Measurements from ENCODE around the gene SLAMF9.

SLAMF9 gene

DNA sequence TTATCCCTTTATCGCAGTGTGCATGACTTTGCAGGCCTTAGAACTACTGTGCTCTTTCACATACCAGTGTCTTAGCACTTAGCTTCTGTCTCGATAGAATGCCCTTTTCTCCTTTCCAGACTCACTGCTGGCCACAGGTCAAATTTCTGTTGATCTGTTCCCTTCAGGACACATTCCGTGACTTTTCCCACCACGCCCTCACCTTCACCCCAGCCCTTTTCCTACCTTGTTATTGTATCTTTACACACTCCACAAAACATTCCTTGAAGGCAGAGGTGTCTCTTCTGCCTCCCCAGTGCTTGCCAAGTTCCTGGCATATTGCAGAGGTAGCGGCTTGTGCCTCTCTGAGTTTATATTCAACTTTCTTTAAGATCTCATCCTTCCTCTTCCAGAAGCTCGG, 4.9 kb downstream of the SLAMF9 start:
- H3K9me3 ChIP-seq (replicated peaks; ENCODE audit: insufficient read depth, low read length): no peaks in the 10 kb centered on the region
- H3K4me2 ChIP-seq (ENCODE audit: low read depth, low read length): no peak overlapping the region
- H3K9me2 ChIP-seq (replicated peaks; ENCODE audit: insufficient read depth, low read length): no peaks in the 10 kb centered on the region
- no peaks in the 10 kb centered on the region for H3K36me3 ChIP-seq (replicated peaks; ENCODE audit: insufficient read depth, low read length)
- H3K9ac ChIP-seq (ENCODE audit: low read length): no peak overlapping the region
- no peak overlapping the region for H2AFZ ChIP-seq (ENCODE audit: low read length)
- no peak overlapping the region for H3K4me3 ChIP-seq (ENCODE audit: low read length)
- H3K79me2 ChIP-seq (ENCODE audit: low read length): no peaks in the 10 kb centered on the region
- H4K20me1 ChIP-seq (ENCODE audit: insufficient read depth, low read length): no peaks in the 10 kb centered on the region
- TF ChIP-seq, protein P1, sequence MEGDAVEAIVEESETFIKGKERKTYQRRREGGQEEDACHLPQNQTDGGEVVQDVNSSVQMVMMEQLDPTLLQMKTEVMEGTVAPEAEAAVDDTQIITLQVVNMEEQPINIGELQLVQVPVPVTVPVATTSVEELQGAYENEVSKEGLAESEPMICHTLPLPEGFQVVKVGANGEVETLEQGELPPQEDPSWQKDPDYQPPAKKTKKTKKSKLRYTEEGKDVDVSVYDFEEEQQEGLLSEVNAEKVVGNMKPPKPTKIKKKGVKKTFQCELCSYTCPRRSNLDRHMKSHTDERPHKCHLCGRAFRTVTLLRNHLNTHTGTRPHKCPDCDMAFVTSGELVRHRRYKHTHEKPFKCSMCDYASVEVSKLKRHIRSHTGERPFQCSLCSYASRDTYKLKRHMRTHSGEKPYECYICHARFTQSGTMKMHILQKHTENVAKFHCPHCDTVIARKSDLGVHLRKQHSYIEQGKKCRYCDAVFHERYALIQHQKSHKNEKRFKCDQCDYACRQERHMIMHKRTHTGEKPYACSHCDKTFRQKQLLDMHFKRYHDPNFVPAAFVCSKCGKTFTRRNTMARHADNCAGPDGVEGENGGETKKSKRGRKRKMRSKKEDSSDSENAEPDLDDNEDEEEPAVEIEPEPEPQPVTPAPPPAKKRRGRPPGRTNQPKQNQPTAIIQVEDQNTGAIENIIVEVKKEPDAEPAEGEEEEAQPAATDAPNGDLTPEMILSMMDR (IDR thresholded peaks at IDR 0.05; ENCODE audit: low read length): no peak
- TF ChIP-seq EZH2 (optimal IDR thresholded peaks at IDR 0.05; ENCODE audit: low read depth, low read length) (no peak), EZH2phosphoT487 (IDR thresholded peaks at IDR 0.05; ENCODE audit: low read length) (no peak)
- H3F3A ChIP-seq (ENCODE audit: insufficient read depth, low read length): 0 out of 2 replicates have a peak, but pooled peaks cover 2% of the 10 kb centered on the region
- no peak overlapping the region for H3K27ac ChIP-seq (ENCODE audit: low read length)
- H3K27me3 ChIP-seq (replicated peaks; ENCODE audit: insufficient read depth, low read length): peaks cover 34% of the 10 kb centered on the region
- H3K4me1 ChIP-seq (ENCODE audit: low read length): no peaks in the 10 kb centered on the region
- no peak for DNase-seq

GRCh38 chr1:159947942-159948341, 6.1 kb downstream of the SLAMF9 start:
- DNase-seq: no peak
- no peak overlapping the region for H3K4me3 ChIP-seq (ENCODE audit: low read length)
- no peaks in the 10 kb centered on the region for H3K9me2 ChIP-seq (replicated peaks; ENCODE audit: insufficient read depth, low read length)
- H3K4me2 ChIP-seq (ENCODE audit: low read depth, low read length): no peak overlapping the region
- no peaks in the 10 kb centered on the region for H3K4me1 ChIP-seq (ENCODE audit: low read length)
- no peaks in the 10 kb centered on the region for H3K9me3 ChIP-seq (replicated peaks; ENCODE audit: insufficient read depth, low read length)
- no peak overlapping the region for H3K9ac ChIP-seq (ENCODE audit: low read length)
- peaks cover 43% of the 10 kb centered on the region for H3K27me3 ChIP-seq (replicated peaks; ENCODE audit: insufficient read depth, low read length)
- H3K27ac ChIP-seq (ENCODE audit: low read length): no peak overlapping the region
- TF ChIP-seq EZH2phosphoT487 (IDR thresholded peaks at IDR 0.05; ENCODE audit: low read length) (no peak), EZH2 (optimal IDR thresholded peaks at IDR 0.05; ENCODE audit: low read depth, low read length) (no peak)
- TF ChIP-seq, protein P1 (IDR thresholded peaks at IDR 0.05; ENCODE audit: low read length): no peak
- H4K20me1 ChIP-seq (ENCODE audit: insufficient read depth, low read length): no peaks in the 10 kb centered on the region
- no peaks in the 10 kb centered on the region for H3K79me2 ChIP-seq (ENCODE audit: low read length)
- H2AFZ ChIP-seq (ENCODE audit: low read length): no peak overlapping the region
- 0 out of 2 replicates have a peak, but pooled peaks cover 2% of the 10 kb centered on the region for H3F3A ChIP-seq (ENCODE audit: insufficient read depth, low read length)
- no peaks in the 10 kb centered on the region for H3K36me3 ChIP-seq (replicated peaks; ENCODE audit: insufficient read depth, low read length)

DNA sequence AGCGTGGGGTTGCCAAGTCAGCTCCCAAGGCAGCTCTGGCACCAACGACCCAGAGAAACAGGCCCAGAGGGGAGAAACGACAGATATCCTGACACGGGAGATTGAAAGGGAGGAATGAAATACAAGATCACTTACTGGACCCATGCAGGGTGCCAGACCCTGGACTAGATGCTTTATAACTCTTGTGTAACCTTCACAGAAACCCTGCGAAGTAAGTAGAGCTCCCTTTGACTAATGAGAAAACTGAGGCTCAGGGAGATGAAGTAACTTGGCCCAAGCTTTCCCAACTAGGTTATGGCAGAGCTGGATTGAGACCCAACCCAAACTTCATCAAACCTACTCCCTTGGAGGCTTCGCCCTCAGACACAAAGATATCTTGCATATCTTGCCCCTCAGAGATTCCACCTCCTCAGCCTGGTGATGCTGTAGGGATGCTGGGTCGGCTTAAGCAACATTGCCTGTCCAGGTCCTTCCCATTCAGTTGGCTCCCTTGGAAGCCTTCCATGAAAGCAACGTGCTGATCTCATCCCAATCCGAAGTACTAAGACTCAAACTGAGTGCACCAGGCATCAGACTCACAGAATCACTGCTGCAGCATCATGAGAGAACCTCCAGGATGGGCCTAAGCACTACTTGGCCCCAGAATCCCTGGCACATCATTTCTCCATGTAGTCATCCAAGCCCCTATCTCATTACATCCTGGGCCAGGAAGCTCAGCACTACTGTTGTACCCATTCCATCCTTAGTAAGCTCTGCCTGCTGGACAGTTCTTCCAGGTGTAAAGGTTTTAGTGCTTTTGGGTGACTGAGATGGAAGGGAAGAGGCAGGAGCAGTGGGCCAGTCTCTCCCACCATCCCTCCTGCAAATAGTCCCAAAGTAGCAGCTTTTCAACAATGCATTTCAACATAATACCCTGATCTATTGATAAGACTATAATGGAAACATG, 7.5 kb downstream of the SLAMF9 start:
- Histone ChIP-seq H3K4me1 (ENCODE audit: low read length) (no peaks in the 10 kb centered on the region), H3K27me3 (replicated peaks; ENCODE audit: insufficient read depth, low read length) (peaks cover 43% of the 10 kb centered on the region), H3K36me3 (replicated peaks; ENCODE audit: insufficient read depth, low read length) (no peaks in the 10 kb centered on the region), H3K9me2 (replicated peaks; ENCODE audit: insufficient read depth, low read length) (no peaks in the 10 kb centered on the region), H3K27ac (ENCODE audit: low read length) (no peak overlapping the region), H3K9ac (ENCODE audit: low read length) (no peak overlapping the region; the same call in 1 of the 2 replicates), H3F3A (ENCODE audit: insufficient read depth, low read length) (0 out of 2 replicates have a peak, but pooled peaks cover 2% of the 10 kb centered on the region), H3K4me2 (ENCODE audit: low read depth, low read length) (peak overlapping the region; percentile 92), H2AFZ (ENCODE audit: low read length) (peak overlapping the region; percentile 80), H4K20me1 (ENCODE audit: insufficient read depth, low read length) (no peaks in the 10 kb centered on the region), H3K79me2 (ENCODE audit: low read length) (no peaks in the 10 kb centered on the region), H3K4me3 (ENCODE audit: low read length) (peak overlapping the region; percentile 59), H3K9me3 (replicated peaks; ENCODE audit: insufficient read depth, low read length) (no peaks in the 10 kb centered on the region)
- no peak for DNase-seq
- TF ChIP-seq EZH2 (optimal IDR thresholded peaks at IDR 0.05; ENCODE audit: low read depth, low read length) (no peak), EZH2phosphoT487 (IDR thresholded peaks at IDR 0.05; ENCODE audit: low read length) (no peak)
- TF ChIP-seq, protein P1 (IDR thresholded peaks at IDR 0.05; ENCODE audit: low read length): no peak

All from MM.1S (cell line).